Neural cell (in vitro differentiated cells): ENCODE data around the gene PIK3R1. TPM values are rescaled to one million over a fixed set of nuclear protein-coding genes. Genes with fewer than 3 reads are reported as not detected.

Experiments used
- H2AFZ ChIP-seq: fragments of 200-600, 300-800 bp; sonication (generic), shearing (Covaris generic); 2 replicates; pipeline ENCODE4 v1.6.0; 2014; ENCODE audit warnings: low read depth, mild to moderate bottlenecking, antibody characterized with exemption, low read length, moderate library complexity
- H3F3A ChIP-seq: fragments of 200-600 bp; shearing (Covaris generic); 2 replicates; pipeline ENCODE4 v1.6.1; 2016; ENCODE audit warnings: mild to moderate bottlenecking, moderate library complexity, mixed read lengths, antibody characterized with exemption, low read length; ENCODE audit not compliant: insufficient read depth, poor library complexity, severe bottlenecking
- H3K27ac ChIP-seq: fragments of 200-600, 300-800 bp; sonication (generic), shearing (Covaris generic); 2 replicates; pipeline ENCODE4 v1.5.1; 2014; ENCODE audit warnings: mild to moderate bottlenecking, low read length, moderate library complexity
- H3K27me3 ChIP-seq: fragments of 300-800, 200-600 bp; sonication (generic), shearing (Covaris generic); 2 replicates; pipeline ENCODE4 v1.6.0; 2014; ENCODE audit warnings: mild to moderate bottlenecking, low read depth, low read length, moderate library complexity; ENCODE audit not compliant: insufficient read depth
- H3K36me3 ChIP-seq: fragments of 300-800, 200-600 bp; sonication (generic), shearing (Covaris generic); 2 replicates; pipeline ENCODE4 v1.5.1; 2014; ENCODE audit warnings: mild to moderate bottlenecking, antibody characterized with exemption, low read length, moderate library complexity; ENCODE audit not compliant: insufficient read depth
- H3K4me2 ChIP-seq: fragments of 300-800, 200-600 bp; sonication (generic), shearing (Covaris generic); 2 replicates; pipeline ENCODE4 v1.6.0; 2014; ENCODE audit warnings: mild to moderate bottlenecking, low read length
- H3K4me3 ChIP-seq: fragments of 300-800, 200-600 bp; sonication (generic), shearing (Covaris generic); 2 replicates; pipeline ENCODE4 v1.5.1; 2014; ENCODE audit warnings: mild to moderate bottlenecking, low read length, moderate library complexity
- H3K79me2 ChIP-seq: fragments of 200-600 bp; shearing (Covaris generic); replicated peaks from 2 replicates; pipeline ENCODE4 v1.6.0; 2014; ENCODE audit warnings: mild to moderate bottlenecking, low read length, moderate library complexity; ENCODE audit not compliant: insufficient read depth
- H3K9ac ChIP-seq: fragments of 300-800, 200-600 bp; sonication (generic), shearing (Covaris generic); 2 replicates; pipeline ENCODE4 v1.6.1; 2016; ENCODE audit warnings: mild to moderate bottlenecking, low read length, mixed read lengths
- H3K9me2 ChIP-seq: fragments of 200-600 bp; shearing (Covaris generic); 2 replicates; pipeline ENCODE4 v1.6.1; 2016; ENCODE audit warnings: mild to moderate bottlenecking, low read length, mixed read lengths; ENCODE audit not compliant: insufficient read depth
- H3K9me3 ChIP-seq: fragments of 200-600, 300-800 bp; sonication (generic), shearing (Covaris generic); 2 replicates; pipeline ENCODE4 v1.6.1; 2016; ENCODE audit warnings: mild to moderate bottlenecking, mixed run types, low read length, moderate library complexity, mixed read lengths
- H4K20me1 ChIP-seq: fragments of 200-600 bp; shearing (Covaris generic); 2 replicates; pipeline ENCODE4 v1.6.1; 2016; ENCODE audit warnings: mild to moderate bottlenecking, mixed run types; ENCODE audit not compliant: insufficient read depth
- CTCF ChIP-seq: fragments of 450-650 bp; IDR thresholded peaks from 2 replicates; pipeline ENCODE4 v1.5.1; 2014; ENCODE audit warnings: antibody characterized with exemption, mild to moderate bottlenecking, moderate library complexity; ENCODE audit not compliant: poor library complexity, severe bottlenecking
- EP300 ChIP-seq: fragments of 450-650 bp; conservative IDR thresholded peaks from 2 replicates; pipeline ENCODE4 v1.6.1; 2014; ENCODE audit warnings: antibody characterized with exemption, mild to moderate bottlenecking, moderate library complexity; ENCODE audit not compliant: poor library complexity, severe bottlenecking
- EZH2 ChIP-seq: fragments of 200-600, 300-800 bp; shearing (Covaris generic), sonication (generic); IDR thresholded peaks from 2 replicates; pipeline ENCODE4 v1.6.1; 2014; ENCODE audit warnings: antibody characterized with exemption, low read length, borderline replicate concordance, mild to moderate bottlenecking; ENCODE audit not compliant: insufficient read depth, poor library complexity, severe bottlenecking
- MXI1 ChIP-seq: fragments of 450-650 bp; conservative IDR thresholded peaks from 2 replicates; pipeline ENCODE4 v1.6.1; 2014; ENCODE audit warnings: antibody characterized with exemption, mild to moderate bottlenecking; ENCODE audit not compliant: poor library complexity, severe bottlenecking
- POLR2AphosphoS5 ChIP-seq: IDR thresholded peaks from 2 replicates; pipeline ENCODE4 v1.6.1; 2012
- RAD21 ChIP-seq: fragments of 450-650 bp; conservative IDR thresholded peaks from 2 replicates; pipeline ENCODE4 v1.6.1; 2014; ENCODE audit warnings: antibody characterized with exemption, mild to moderate bottlenecking, moderate library complexity
- REST ChIP-seq: IDR thresholded peaks from 2 replicates; pipeline ENCODE4 v1.6.1; 2012; ENCODE audit warnings: borderline replicate concordance
- SMC3 ChIP-seq: fragments of 450-650 bp; conservative IDR thresholded peaks from 2 replicates; pipeline ENCODE4 v1.6.1; 2014; ENCODE audit warnings: antibody characterized with exemption, mild to moderate bottlenecking, moderate library complexity; ENCODE audit not compliant: poor library complexity
- TAF1 ChIP-seq: IDR thresholded peaks from 2 replicates; pipeline ENCODE4 v1.6.1; 2012; ENCODE audit warnings: low read depth
- polyA plus RNA-seq: library from polyadenylated mRNA; depleted of rRNA; stranded (reverse); fragments of >200 nt; gene quantifications from 2 replicates; pipeline ENCODE4 v1.2.3, GENCODE V29; 2014

PIK3R1 gene
- polyA plus RNA-seq, 1 donor from 2014 or later = 41.9 TPM

GRCh38 chr5:68296895-68297294 lies 81.3 kb downstream of the PIK3R1 start:
- peaks cover 25% of the 10 kb centered on the region for H3K36me3 ChIP-seq
- no peak overlapping the region for H3K4me3 ChIP-seq
- H4K20me1 ChIP-seq = no peaks in the 10 kb centered on the region
- no peak overlapping the region for H3K4me2 ChIP-seq
- no peak overlapping the region for H3K27ac ChIP-seq
- no peaks in the 10 kb centered on the region for H3K9me2 ChIP-seq
- H3K79me2 ChIP-seq = no peaks in the 10 kb centered on the region
- H3K27me3 ChIP-seq = no peaks in the 10 kb centered on the region
- H3F3A ChIP-seq = no peaks in the 10 kb centered on the region
- no peak for TF ChIP-seq RAD21
- TF ChIP-seq EZH2 = no peak
- no peak for TF ChIP-seq REST
- TF ChIP-seq CTCF = no peak
- TF ChIP-seq EP300 = no peak
- H3K9ac ChIP-seq = no peak overlapping the region
- no peaks in the 10 kb centered on the region for H3K9me3 ChIP-seq
- H2AFZ ChIP-seq = no peak overlapping the region

DNA sequence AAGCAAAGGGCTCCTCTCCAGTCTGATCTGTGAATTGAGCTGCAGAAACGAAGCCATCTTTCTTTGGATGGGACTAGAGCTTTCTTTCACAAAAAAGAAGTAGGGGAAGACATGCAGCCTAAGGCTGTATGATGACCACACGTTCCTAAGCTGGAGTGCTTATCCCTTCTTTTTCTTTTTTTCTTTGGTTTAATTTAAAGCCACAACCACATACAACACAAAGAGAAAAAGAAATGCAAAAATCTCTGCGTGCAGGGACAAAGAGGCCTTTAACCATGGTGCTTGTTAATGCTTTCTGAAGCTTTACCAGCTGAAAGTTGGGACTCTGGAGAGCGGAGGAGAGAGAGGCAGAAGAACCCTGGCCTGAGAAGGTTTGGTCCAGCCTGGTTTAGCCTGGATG lies 82.1 kb downstream of the PIK3R1 start:
- Histone ChIP-seq H3K27ac (no peak overlapping the region), H3K36me3 (peaks cover 25% of the 10 kb centered on the region)

More for the DNA sequence above, 82.1 kb downstream of the PIK3R1 start:
- Histone ChIP-seq H3K27me3 (no peaks in the 10 kb centered on the region), H3K4me3 (no peak overlapping the region), H4K20me1 (no peaks in the 10 kb centered on the region), H3K9me3 (no peaks in the 10 kb centered on the region), H3K79me2 (no peaks in the 10 kb centered on the region), H2AFZ (no peak overlapping the region), H3K9me2 (no peaks in the 10 kb centered on the region), H3K4me2 (no peak overlapping the region), H3F3A (no peaks in the 10 kb centered on the region), H3K9ac (no peak overlapping the region)
- TF ChIP-seq REST (no peak), TAF1 (no peak), CTCF (no peak), EZH2 (no peak), SMC3 (no peak), POLR2AphosphoS5 (no peak), RAD21 (no peak), EP300 (no peak), MXI1 (no peak)
